T follicular helper cell (primary cell): ENCODE results near the gene ZNF783.

Source experiments
- DNase-seq: peaks from one replicate; pipeline ENCODE4 v3.0.0-alpha.2; 2020; ENCODE audit warnings: low read depth

The ZNF783 gene

DNA sequence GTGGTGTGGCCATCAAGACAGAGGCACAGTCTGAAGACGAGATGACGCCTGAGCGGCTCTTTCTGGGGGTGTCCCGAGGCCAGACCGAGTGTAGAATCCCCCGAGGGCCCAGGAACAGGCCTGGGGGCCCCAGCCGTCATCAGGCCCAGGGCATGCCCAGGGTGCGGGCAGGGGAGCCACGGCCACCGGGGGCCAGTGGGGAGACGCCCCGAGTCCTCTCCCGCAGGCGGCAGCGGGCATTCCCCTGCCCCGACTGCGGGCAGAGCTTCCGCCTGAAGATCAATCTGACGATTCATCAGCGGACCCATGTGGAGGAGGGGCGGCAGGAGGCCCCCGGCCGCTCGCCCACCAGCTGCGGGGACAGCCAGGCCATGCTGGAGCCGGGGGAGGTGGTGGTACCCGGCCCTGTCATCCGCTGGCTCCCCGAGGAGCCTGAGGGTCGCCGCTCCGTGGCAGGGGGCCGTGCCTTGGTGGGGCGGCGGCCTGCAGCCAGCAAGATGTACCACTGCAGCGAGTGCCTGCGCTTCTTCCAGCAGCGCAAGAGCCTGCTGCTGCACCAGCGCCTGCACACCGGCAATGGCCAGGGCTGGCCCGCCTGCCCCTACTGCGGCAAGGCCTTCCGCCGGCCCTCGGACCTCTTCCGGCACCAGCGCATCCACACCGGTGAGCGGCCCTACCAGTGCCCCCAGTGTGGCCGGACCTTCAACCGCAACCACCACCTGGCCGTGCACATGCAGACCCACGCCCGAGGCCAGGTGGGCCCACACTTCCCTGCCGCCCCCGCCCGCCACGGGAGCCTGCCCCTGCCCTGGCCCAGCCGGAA, 19.7 kb downstream of the ZNF783 start:
- no peak for DNase-seq

DNA sequence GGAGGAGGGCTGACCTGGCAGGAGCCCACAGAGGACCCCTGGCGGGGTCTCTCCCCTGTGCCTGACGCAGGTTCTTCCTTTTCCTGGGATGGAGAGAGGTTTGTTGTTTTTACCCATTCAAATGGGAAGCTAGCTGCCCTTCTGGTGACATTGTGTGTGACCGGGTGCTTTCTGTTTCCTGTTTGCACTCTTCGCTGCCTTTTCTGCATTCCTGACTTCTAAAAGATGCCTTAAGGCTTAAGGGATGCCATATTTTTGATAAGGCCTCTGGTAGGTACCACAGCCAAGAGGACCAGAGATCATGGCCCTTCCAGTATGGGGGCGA, 20.3 kb downstream of the ZNF783 start:
- DNase-seq: no peak

DNA sequence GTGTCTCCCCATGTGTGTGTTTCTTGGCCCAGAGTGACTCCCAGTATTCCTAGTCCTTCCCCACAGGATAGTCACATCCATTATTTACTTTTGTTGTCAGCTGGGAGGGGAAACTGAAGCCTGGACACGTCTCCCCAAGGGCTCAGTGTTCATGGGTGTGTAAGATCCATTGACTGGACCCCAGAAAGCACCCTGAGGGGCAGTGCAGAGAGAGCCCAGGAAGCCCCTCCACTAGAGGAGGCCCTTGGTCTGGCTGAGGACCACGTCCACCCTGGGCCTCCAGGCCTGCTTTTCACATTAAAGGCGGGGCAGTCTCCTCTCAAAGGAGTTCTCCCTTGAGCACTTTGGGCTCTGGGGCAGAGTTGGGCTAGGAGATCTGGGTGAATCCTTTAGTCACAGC, 21.3 kb downstream of the ZNF783 start:
- DNase-seq: no peak

DNA sequence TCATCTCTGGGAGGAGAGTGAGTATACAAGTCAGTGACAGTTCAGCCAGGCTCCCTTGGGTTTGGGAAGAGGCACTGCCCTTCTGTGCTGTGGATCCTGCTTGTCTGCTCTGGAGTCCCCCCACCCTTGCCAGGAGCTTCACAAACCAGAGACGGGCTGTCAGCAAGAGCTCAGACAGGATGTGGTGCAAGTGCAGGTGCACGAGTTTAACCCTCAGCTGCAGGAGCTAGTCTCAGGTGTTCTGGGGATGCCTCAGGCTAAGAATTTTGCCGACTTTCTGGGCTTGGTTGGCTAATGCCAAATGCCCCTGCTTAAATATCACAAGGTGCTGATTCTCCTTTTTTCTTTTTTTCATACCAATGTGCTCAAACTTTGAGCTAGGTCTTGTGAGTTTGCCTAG, 22.3 kb downstream of the ZNF783 start:
- DNase-seq: peak; percentile 54

DNA sequence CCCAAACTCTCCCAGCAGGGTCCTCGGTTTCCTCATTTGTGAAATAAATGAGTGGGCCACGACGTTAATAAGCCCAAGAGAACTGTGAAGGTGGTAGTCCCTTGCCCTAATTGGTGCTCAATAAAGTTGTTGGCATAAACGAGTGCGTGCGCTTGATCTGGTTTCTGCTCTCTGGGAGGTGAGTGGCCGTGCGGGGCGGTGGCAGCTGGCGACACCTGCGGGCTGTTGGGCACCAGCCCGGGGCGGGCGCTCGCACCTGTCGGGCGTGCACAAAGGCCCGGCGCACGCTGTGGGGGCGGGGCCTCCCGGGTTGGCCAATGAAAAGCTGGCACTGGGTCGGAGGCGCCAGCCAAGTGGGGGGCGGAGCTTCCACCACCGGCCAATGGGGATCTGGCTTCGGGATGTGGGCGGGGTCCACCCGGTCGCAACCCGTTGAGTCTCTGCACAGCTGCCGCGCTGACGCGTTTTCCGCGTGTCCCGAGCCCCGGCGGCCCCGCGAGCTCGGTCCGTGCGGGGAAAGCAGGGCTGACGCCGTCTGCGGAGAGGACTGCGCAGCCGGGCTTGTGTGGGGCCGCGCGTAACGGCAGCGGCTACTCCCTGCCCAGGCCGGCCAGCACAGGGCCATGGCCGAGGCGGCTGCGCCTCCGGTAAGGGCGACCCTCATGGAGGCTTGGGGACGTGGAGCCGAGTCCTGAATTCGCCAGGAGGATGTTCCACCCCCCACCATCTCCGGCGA, 23.0 kb downstream of the ZNF783 start:
- peak; percentile 97 for DNase-seq

DNA sequence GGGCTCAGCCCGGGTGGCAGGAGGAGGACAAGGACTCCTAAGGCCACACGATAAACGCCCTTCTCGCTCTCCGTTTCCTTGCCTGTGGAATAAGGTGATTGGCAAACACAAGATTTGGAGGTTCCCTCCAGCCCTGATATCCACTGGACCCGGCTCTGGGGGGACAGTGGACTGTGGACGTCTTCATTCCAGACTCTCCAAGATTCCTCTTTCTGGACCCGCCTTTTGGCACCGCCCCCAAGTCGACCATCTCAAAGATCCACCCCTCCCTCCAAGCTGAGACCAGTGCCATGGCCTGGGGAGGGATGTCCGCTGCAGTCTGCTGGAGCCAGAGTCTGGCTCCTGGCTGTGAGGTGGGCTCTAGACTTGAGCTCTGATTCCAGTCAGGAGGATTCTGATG, 23.6 kb downstream of the ZNF783 start:
- no peak for DNase-seq

DNA sequence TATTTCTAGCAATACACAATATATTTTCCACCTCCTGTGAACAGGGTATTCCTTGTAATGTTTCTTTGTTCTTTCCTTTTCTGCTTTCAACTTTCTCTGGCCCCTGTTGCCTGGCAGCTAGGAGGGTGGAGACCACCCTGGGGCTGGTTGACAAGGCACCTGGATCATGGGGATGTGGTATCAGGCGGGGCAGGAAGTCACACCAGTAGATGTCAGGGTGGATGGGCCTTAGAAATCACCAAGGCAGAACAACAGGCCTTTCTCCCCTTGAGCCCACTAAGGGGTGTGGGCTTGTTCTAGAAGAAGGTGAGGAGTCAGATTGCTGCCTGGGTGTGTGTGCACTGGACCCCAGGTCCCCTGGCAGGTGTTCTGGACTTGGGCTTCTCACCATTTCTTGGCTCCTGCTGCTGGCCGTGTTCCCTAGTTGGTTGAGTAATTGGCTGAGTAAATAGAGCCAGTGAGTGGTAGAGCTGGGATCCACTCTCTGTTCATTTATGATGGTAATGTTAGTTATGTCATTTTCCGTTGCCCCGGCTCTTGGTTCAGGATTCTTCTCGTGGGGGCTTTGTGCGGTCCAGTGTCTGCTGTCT, 24.9 kb downstream of the ZNF783 start:
- DNase-seq: no peak

DNA sequence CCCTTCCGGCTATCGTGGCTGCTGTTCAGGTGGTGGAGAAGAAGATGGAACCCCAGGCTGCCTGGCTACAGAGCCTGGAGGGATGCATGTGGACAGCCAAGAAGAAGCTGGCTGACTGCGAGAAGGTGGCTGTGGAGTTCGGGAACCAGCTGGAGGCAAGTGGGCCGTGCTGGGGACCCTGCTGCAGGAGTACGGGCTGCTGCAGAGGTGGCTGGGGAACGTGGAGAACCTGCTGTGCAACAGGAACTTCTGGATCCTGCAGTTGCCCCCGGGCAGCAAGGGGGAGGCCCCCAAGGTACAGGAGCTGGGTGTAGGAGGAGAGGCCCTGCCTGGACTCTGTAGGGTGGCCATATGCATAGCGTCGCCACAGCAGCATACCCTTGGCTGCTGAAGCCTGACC, 25.6 kb downstream of the ZNF783 start:
- DNase-seq: no peak

DNA sequence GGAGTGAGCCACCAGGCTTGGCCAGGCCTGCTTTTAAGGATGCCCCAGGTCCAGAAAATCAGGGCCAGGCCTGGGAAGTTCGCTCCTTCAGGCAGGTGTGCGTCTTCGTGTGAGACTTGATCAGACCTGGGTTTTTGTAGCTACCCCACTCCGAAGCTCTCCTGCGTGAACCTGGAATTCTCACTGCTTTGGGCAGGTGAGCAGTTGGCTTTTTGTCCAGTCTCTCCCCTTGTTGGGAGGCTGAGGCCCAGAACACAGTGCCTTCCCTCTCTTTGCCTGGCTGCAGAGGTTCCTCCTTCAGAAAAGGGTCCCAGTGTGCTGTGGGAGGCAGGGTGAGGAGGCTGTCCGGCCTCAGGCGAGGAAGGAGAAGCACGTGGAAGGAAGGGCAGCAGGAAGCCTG, 27.3 kb downstream of the ZNF783 start:
- DNase-seq: no peak

DNA sequence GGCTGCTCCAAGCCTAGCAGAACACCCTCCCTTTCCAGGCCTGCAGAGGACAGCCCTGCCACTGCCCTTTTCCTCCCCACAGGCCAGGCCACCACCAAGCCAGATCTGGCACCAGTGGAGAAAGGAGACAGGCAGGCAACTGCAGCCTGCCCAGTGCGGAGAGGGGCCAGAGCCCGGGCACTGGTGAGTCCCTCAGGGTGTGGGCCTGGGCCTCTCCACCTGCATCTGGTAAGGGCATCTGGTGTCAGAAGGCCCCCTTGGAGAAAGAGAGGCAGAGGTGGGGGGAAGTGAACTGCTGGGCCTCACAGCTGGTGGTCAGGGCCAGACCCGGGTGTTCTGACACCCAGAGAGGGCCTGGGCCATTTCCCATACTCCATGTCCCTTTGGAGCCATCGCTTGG, 27.9 kb downstream of the ZNF783 start:
- DNase-seq: no peak

DNA sequence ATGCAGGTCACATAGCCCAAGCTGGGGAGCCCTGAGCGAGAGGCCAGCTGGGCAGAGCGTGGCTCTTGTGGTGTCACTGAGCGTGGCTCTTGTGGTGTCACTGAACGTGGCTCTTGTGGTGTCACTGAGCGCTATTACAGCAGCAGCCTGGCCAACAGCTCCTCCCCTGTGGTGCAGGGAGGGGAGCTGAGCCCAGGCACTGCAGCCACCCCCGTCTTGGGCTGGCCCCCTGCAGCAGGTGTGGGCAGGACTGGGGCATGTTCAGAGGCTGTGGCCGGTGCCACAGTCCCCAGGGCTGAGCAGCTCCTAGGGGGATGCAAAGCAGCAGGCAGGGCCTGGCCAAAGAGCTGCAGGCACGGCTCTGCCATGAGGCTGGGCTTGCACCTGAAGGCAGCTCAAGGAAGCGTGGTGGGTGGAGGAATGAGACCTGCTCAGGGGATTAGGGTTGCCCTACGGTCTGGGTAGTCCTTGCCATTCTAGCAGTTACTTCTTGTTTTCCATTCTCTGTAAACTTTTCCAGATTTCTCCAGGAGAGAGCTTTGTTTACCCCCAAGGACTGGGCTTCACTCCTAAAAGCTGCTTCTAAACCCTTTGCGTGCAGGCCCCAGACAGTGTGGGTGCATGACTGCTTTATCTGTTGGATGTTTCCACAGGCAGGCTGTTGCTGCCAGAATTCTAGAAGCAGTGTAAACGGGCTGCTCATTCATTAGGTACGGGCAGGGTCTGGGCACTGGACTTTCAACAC, 29.2 kb downstream of the ZNF783 start:
- DNase-seq: no peak

DNA sequence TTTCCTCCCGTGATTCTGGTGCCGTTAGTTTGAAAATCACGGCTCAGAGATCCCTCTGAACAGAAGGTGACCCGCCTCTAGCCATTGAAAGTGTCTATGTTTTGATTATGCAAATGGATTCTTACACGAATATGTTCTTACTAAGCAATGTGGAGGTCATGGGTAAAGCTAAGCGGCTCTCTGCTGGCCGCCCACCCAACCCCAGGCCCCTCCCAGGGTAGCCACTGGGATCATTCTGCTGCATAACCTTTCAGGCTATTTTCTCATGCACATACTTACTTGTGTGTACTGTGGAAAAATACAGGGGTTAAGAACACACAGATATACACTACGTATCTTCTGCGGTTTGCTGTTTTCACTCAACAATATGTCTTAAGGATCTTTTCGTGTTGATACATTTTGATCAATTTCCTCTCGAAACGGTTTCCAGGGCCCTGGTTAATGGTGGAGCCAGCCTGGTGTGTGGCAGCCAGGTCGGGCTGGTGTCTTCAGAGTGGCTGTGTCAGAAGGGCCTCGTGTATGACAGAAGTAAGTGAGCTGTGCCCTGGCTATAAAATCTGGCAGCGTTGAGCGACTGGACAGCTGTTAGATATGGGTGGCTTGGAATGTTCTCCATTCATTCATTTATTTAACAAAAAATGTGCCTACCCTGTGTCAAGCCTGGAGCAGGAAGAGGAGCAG, 29.9 kb downstream of the ZNF783 start:
- no peak for DNase-seq

DNA sequence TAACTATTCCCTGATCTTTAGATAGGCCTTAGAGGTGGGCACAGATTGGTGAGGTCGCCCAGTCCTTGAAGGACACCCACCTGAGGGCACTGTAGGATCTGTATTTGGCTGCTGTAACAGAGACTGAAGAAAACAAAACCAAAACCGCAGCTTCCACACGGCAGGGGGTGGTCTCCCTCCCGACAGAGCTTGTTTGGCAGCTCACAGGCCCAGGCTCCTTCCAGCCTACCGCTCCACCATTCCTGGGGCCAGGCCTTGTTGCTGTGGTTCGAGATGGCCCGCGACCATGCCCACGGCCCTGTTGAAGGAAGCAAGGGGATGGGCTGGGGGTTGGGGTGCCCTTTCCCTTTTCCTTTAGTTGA, 30.4 kb downstream of the ZNF783 start:
- DNase-seq: no peak

DNA sequence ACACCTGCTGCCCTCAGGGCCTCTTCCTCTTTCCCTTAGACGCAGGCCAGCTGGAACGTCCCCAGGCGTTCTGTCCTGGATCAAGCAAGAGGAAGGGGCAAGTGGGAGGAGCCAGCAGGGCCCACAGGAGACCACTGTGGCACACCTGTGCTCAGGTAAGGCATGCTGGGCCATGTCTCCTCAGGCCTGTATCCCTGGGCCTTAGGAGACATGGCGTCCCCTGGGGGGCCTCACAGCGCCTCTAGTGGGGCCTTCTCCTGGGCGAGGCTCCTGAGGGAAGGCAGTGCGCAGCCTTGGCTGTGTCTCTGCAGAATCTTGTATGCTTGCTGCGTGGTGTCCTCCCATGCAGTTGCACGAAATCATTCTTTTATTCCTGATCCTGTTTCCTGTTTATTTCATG, 31.3 kb downstream of the ZNF783 start:
- DNase-seq: no peak

DNA sequence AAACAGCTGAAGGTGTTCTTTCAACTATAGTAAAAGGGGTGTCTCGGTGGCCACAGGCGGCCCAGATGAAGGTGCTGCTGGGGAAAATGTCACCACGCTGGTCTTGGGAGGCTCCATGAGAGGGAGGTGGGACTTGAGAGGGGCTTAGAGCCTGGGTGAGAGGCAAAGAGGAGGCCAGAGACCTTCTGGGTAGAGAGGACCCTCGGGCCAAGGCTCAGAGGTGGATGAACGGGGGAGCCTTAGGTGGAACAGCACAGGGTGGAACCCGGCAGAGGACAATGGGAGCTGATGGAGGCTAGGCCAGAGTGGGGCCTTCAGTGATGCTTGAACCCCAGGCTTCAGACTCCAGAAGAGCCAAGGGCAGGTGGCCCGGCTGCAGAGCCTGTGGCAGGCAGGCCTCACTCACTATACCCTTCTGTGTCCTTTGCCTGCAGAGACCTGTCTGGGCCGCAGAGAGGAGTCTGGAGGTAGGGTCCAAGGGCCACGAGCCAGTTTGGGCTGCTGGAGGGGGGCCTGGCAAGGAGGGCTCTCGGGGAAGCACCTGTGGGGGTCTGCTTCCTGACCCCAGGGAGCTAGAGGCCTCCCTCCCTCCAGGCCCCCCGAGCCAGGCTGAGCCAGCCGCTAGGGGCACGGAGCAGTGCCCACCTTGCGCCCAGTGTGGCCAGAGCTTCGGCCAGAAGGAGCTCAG, 32.1 kb downstream of the ZNF783 start:
- DNase-seq: no peak

DNA sequence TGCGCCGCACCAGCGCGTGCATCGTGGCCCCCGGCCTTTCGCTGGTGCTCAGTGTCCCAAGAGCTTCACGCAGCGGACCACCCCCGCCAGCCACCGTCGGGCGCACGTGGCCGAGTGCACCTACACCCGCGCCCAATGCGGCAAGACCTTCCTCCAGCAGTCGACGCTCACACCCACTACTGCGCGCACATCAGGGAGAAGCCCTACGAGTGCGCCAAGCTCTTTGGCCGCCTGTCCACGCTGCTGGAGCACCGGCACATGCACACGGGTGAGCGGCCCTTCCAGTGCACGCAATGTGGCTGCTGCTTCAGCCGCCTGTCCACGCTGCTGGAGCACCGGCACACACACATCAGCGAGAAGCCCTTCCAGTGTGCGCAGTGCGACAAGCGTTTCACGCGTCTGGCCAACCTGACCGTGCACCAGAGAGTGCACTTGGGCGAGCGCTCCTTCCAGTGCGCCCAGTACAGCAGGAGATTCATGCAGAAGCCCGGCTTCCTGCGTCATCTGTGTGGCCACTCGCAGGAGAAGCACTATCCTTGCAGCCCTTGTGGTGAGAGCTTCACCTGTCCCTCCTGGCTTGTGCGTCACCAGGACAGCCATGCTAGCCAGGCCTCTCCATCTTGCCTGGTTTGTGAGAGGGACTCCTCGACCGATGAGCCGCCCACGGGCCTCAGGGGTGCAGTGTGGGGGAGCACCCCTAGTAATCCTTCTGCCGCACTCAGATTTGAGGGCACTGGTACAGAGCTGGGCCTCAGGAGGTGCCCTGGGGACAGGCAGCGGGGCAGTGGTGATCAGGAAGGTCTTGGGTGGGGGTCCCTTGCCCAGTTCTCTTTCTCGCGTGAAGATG, 32.9 kb downstream of the ZNF783 start:
- no peak for DNase-seq

DNA sequence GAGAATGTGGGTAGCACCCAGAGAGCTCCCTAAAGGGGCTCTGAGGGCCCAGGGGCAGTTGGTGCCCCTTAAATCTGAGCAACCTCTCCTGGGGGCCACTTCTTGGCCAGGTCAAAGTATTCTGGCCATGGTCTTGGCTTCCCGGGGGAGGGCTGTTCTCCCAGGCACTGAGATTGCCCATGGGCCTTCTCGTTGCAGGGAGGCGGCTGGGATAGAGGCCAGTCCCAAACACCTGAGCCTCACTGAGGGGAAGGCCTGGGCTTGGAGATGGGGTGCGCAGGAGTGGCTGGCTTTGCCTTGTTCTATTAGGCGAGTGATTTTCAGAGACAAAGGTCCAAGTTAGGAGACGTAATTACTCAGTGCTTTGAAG, 33.5 kb downstream of the ZNF783 start:
- DNase-seq: no peak

DNA sequence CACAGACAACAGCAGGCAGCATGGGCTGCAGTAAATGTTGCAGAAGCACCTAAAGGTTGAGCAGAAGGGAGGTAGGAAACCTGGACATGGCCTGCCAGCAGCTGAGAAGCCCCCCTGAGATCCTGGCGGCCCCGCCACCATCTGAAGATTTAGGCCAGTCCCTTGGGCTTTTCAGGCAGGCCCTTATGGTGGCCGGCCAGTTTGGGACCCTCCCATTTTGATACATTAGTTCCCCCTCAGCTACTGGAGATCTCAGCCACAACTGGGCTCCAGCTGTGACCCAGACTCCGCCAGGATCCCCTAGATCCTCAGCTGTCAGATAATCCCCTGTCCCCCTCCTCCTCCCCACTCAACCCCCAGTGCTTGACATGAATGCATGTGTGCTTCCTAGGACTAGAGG, 34.4 kb downstream of the ZNF783 start:
- DNase-seq: no peak

DNA sequence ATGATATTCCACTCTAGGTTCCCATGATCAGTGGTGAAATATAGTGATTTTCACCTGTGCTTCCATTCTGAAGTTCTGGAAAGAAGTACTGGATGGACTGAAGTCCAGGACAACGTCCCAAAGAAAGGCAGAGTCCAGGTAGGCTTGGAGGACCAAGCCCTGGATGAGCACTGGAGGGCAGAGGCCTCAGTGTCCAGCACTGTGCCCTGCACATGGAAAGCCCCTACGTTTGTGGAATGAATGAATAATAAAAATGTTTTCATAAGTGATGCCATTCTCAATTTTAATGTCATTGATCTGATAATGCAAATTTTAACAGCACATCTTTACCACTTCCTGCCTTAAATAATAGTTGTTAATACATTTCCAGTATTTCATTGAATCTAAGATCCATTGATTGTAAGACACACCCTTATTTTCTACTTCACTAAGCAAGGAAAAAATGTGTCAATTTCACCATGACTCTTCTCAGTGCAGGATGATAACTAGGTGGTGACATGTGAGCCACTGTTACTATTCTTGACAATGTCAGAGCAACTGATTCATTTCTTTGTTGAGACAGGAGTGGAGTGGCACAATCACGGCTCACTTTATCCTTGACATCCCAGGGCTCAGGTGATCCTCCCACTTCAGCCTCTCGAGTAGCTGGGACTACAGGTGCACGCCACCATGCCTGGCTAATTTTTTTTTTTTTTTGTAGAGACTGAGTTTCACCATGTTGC, 35.2 kb downstream of the ZNF783 start:
- DNase-seq: no peak
